Hepatocyte (in vitro differentiated cells): ENCODE results near the gene EPB41L4B. TPM values are rescaled to one million over a fixed set of nuclear protein-coding genes. Genes with fewer than 3 reads are reported as not detected.

Experiments
- DNase-seq: peaks from one replicate; pipeline ENCODE4 v3.0.0-alpha.2; 2016; ENCODE audit warnings: low spot score
- H2AFZ ChIP-seq: fragments of 200-600 bp; sonication (generic); 2 replicates; pipeline ENCODE4 v1.6.0; 2016; ENCODE audit warnings: antibody characterized with exemption, mild to moderate bottlenecking
- H3K27ac ChIP-seq: fragments of 200-600 bp; sonication (generic); 2 replicates; pipeline ENCODE4 v1.5.1; 2016; ENCODE audit warnings: mild to moderate bottlenecking
- H3K27me3 ChIP-seq: fragments of 200-600 bp; sonication (generic); 2 replicates; pipeline ENCODE4 v1.6.1; 2016
- H3K36me3 ChIP-seq: fragments of 200-600 bp; sonication (generic); replicated peaks from 2 replicates; pipeline ENCODE4 v1.5.1; 2016; ENCODE audit warnings: low read depth; ENCODE audit not compliant: insufficient read depth
- H3K4me1 ChIP-seq: fragments of 200-600 bp; sonication (generic); 2 replicates; pipeline ENCODE4 v1.5.1; 2016; ENCODE audit warnings: mild to moderate bottlenecking, moderate library complexity; ENCODE audit not compliant: insufficient read depth
- H3K4me2 ChIP-seq: fragments of 200-600 bp; sonication (generic); 2 replicates; pipeline ENCODE4 v1.6.0; 2016
- H3K4me3 ChIP-seq: fragments of 200-600 bp; sonication (generic); 2 replicates; pipeline ENCODE4 v1.5.1; 2016; ENCODE audit warnings: mild to moderate bottlenecking
- H3K79me2 ChIP-seq: fragments of 200-600 bp; sonication (generic); 2 replicates; pipeline ENCODE4 v1.6.0; 2017; ENCODE audit warnings: mild to moderate bottlenecking
- H3K9me2 ChIP-seq: fragments of 200-600 bp; sonication (generic); replicated peaks from 2 replicates; pipeline ENCODE4 v1.6.0; 2017; ENCODE audit warnings: mild to moderate bottlenecking; ENCODE audit not compliant: insufficient read depth
- H3K9me3 ChIP-seq: fragments of 200-600 bp; sonication (generic); 2 replicates; pipeline ENCODE4 v1.5.1; 2016; ENCODE audit warnings: low read depth, mild to moderate bottlenecking
- H4K20me1 ChIP-seq: fragments of 200-600 bp; sonication (generic); 2 replicates; pipeline ENCODE4 v1.6.0; 2016; ENCODE audit warnings: mild to moderate bottlenecking; ENCODE audit not compliant: insufficient read depth, poor library complexity, severe bottlenecking
- EZH2 ChIP-seq: fragments of 200-600 bp; sonication (generic); IDR thresholded peaks from 2 replicates; pipeline ENCODE4 v1.6.1; 2016; ENCODE audit warnings: antibody characterized with exemption, mild to moderate bottlenecking, borderline replicate concordance
- EZH2phosphoT487 ChIP-seq: fragments of 200-600 bp; sonication (generic); IDR thresholded peaks from one replicate; pipeline ENCODE4 v1.6.1; 2018; ENCODE audit warnings: antibody characterized with exemption, mild to moderate bottlenecking, low read depth, moderate library complexity; ENCODE audit not compliant: unreplicated experiment, severe bottlenecking
- WGBS: methylation state at CpG from one replicate; pipeline ENCODE4 v1.1.6; 2016; ENCODE audit warnings: low lambda C conversion rate; ENCODE audit errors: missing lambda C conversion rate; 5-methylcytosine and 5-hydroxymethylcytosine counted together
- polyA plus RNA-seq: library from polyadenylated mRNA; unstranded; fragments of >200 nt; fragmentation: Nextera tagmentation; extraction: Ambion mirVana; gene quantifications from 2 replicates; pipeline ENCODE4 v1.2.1, GENCODE V29; 2016
- total RNA-seq: library from RNA; depleted of rRNA; stranded (reverse); fragments of >200 nt; gene quantifications from 2 replicates; pipeline ENCODE4 v1.2.3, GENCODE V29; 2014
- TF ChIP-seq, protein P1 (sequence below): fragments of 200-600 bp; sonication (generic); IDR thresholded peaks from 2 replicates; pipeline ENCODE4 v1.5.1; 2016; ENCODE audit warnings: antibody characterized with exemption, mild to moderate bottlenecking; ENCODE audit not compliant: poor library complexity

EPB41L4B gene
- total and polyA plus RNA-seq, 2 experiments from 2014 or later: 11.1 to 20.6 TPM

DNA sequence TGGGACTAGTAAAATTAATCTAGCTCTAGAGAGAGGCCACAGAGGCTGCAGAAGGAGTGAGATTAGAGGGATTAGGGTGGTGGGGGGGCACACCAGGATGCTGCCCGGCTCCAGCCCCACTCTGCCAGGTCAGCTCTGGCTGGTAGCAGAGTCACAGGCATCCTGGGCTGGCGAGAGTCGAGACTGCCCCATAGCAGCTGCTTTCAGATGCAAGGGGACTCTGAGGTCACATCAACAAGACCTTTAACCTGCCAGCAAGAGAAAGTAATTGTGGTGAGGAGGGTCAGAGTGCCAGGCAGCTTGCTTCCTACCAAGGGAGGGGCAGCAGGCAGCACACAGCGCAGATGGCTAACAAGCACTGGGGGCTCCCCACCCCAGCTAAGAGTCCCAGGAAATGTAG is 7.5 kb downstream of the EPB41L4B start:
- Histone ChIP-seq H3K27ac (peak overlapping the region; percentile 38), H3K4me2 (peak overlapping the region; percentile 26), H3K4me1 (peaks cover 19% of the 10 kb centered on the region), H3K36me3 (no peaks in the 10 kb centered on the region), H3K9me3 (no peaks in the 10 kb centered on the region), H3K9me2 (no peaks in the 10 kb centered on the region), H3K79me2 (peaks cover 73% of the 10 kb centered on the region), H3K4me3 (no peak overlapping the region), H4K20me1 (no peaks in the 10 kb centered on the region), H2AFZ (no peak overlapping the region), H3K27me3 (no peaks in the 10 kb centered on the region)
- no peak for TF ChIP-seq EZH2
- TF ChIP-seq EZH2phosphoT487: no peak
- TF ChIP-seq, protein P1, sequence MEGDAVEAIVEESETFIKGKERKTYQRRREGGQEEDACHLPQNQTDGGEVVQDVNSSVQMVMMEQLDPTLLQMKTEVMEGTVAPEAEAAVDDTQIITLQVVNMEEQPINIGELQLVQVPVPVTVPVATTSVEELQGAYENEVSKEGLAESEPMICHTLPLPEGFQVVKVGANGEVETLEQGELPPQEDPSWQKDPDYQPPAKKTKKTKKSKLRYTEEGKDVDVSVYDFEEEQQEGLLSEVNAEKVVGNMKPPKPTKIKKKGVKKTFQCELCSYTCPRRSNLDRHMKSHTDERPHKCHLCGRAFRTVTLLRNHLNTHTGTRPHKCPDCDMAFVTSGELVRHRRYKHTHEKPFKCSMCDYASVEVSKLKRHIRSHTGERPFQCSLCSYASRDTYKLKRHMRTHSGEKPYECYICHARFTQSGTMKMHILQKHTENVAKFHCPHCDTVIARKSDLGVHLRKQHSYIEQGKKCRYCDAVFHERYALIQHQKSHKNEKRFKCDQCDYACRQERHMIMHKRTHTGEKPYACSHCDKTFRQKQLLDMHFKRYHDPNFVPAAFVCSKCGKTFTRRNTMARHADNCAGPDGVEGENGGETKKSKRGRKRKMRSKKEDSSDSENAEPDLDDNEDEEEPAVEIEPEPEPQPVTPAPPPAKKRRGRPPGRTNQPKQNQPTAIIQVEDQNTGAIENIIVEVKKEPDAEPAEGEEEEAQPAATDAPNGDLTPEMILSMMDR: no peak
- 67% methylated on average over 4 of the region's 4 CpGs for WGBS
- no peak for DNase-seq

DNA sequence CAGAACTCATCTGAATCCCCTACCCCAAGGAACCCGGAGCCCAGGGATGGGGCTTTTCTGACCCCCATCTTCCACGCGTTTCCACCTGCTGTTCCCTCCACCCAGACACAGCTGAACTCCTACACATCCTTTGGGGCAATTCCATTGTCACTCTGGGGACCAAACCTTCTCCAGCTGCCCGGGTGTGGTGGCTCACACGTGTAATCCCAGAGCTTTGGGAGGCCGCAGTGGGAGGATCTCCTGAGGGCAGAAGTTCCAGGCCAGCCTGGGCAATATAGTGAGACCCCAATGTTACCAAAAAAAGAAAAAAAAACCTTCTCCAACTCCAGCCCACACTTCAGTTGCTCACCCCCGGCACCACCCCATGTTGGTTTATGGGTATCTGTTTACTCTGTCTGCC is 8.1 kb downstream of the EPB41L4B start:
- 78% methylated on average over 7 of the region's 7 CpGs for WGBS
- no peak for DNase-seq
- H3K27me3 ChIP-seq: no peaks in the 10 kb centered on the region
- H2AFZ ChIP-seq: no peak overlapping the region
- H3K36me3 ChIP-seq: no peaks in the 10 kb centered on the region
- H3K4me2 ChIP-seq: no peak overlapping the region
- H3K9me2 ChIP-seq: no peaks in the 10 kb centered on the region
- no peak overlapping the region for H3K27ac ChIP-seq
- no peak overlapping the region for H3K4me3 ChIP-seq
- peaks cover 70% of the 10 kb centered on the region for H3K79me2 ChIP-seq
- no peaks in the 10 kb centered on the region for H3K9me3 ChIP-seq
- TF ChIP-seq, protein P1: no peak
- TF ChIP-seq EZH2 (no peak), EZH2phosphoT487 (no peak)
- H4K20me1 ChIP-seq: no peaks in the 10 kb centered on the region
- H3K4me1 ChIP-seq: peaks cover 16% of the 10 kb centered on the region

DNA sequence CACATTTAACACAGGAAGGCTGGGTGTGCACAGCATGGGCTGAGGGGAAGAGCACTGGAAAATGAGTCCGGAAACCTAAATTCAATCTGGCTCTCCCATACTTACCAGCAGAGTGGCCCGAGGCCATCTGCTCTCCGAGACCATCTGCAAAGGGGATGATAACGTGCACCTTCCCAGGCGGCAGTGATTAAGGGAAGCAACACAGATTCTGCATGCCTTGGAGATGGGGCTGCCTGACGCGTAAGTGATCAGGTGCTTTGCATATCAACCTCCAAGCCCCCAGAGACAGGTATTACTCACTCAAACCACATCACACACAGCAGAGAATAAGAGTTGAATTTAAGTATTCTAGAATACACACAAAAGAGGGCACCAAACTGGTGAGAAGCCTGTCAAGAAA is 9.1 kb downstream of the EPB41L4B start:
- 66% methylated on average over 7 of the region's 7 CpGs for WGBS
- Histone ChIP-seq H3K9me3 (no peaks in the 10 kb centered on the region), H4K20me1 (no peaks in the 10 kb centered on the region), H3K27me3 (no peaks in the 10 kb centered on the region), H2AFZ (no peak overlapping the region), H3K4me1 (peaks cover 19% of the 10 kb centered on the region), H3K36me3 (no peaks in the 10 kb centered on the region), H3K9me2 (no peaks in the 10 kb centered on the region), H3K79me2 (peaks cover 60% of the 10 kb centered on the region), H3K4me3 (no peak overlapping the region), H3K27ac (no peak overlapping the region), H3K4me2 (no peak overlapping the region)
- TF ChIP-seq EZH2phosphoT487: no peak
- TF ChIP-seq EZH2: no peak
- TF ChIP-seq, protein P1: no peak
- DNase-seq: no peak

DNA sequence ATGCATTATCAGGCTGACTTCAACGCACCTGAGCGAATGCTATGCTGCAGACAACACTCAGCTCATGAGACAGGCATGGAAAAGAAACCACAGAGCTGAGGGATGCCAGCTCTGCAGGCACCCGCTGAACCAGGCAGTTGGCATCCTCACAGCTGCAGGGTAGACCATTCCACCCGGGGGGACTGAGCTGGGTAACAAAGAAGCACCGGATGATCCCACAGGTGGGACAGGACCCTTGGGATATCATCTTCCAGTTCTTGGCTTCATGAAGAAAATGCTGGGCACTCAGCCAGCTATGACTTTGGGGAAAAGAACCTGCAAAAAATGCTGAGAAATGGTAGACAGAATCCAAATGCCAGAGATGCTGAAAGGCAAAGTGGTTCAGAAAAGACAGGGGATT is 9.6 kb downstream of the EPB41L4B start:
- no peaks in the 10 kb centered on the region for H3K27me3 ChIP-seq
- H4K20me1 ChIP-seq: no peaks in the 10 kb centered on the region
- no peaks in the 10 kb centered on the region for H3K36me3 ChIP-seq
- 90% methylated on average over 5 of the region's 5 CpGs for WGBS
- DNase-seq: no peak
- H3K9me3 ChIP-seq: no peaks in the 10 kb centered on the region
- no peak overlapping the region for H3K4me3 ChIP-seq
- H3K9me2 ChIP-seq: no peaks in the 10 kb centered on the region
- peaks cover 24% of the 10 kb centered on the region for H3K4me1 ChIP-seq
- no peak overlapping the region for H2AFZ ChIP-seq
- H3K4me2 ChIP-seq: no peak overlapping the region
- H3K27ac ChIP-seq: no peak overlapping the region
- no peak for TF ChIP-seq EZH2phosphoT487
- TF ChIP-seq EZH2: no peak
- TF ChIP-seq, protein P1: no peak
- H3K79me2 ChIP-seq: peaks cover 56% of the 10 kb centered on the region
